Amniotic epithelial cell (primary cell): ENCODE data around the gene MKRN2OS.

ENCODE experiments used
- DNase-seq: peaks from one replicate; pipeline ENCODE4 v3.0.0-alpha.2; 2010; ENCODE audit warnings: low read depth

The MKRN2OS gene

GRCh38 chr3:12545473-12545791, at the start of gene MKRN2OS:
TSS of gene MKRN2OS (minus strand) at chr3:12545499. CDS start at chr3:12545464, 35 bp downstream.
- no peak for DNase-seq

- no peak for DNase-seq
These were observed 48.2 kb upstream of the MKRN2OS start for GRCh38 chr3:12593473-12593872.

GRCh38 chr3:12591997-12592715, 46.9 kb upstream of the MKRN2OS start:
- DNase-seq: peak; percentile 70

GRCh38 chr3:12591456-12591855, 46.2 kb upstream of the MKRN2OS start:
- no peak for DNase-seq

- no peak for DNase-seq
These were observed 44.8 kb upstream of the MKRN2OS start for GRCh38 chr3:12590096-12590495.

GRCh38 chr3:12588039-12589009, 43.0 kb upstream of the MKRN2OS start:
- peak; percentile 27 for DNase-seq

GRCh38 chr3:12586403-12586802, 41.1 kb upstream of the MKRN2OS start:
- no peak for DNase-seq

GRCh38 chr3:12585970-12586369, 40.7 kb upstream of the MKRN2OS start:
- DNase-seq: no peak

- no peak for DNase-seq
These were observed 39.9 kb upstream of the MKRN2OS start for GRCh38 chr3:12585181-12585580.

- DNase-seq: no peak
These were observed 38.8 kb upstream of the MKRN2OS start for GRCh38 chr3:12584083-12584482.

- DNase-seq: no peak
These were observed 38.0 kb upstream of the MKRN2OS start for GRCh38 chr3:12583280-12583679.

GRCh38 chr3:12582730-12583129, 37.4 kb upstream of the MKRN2OS start:
- no peak for DNase-seq

GRCh38 chr3:12579905-12580304, 34.6 kb upstream of the MKRN2OS start:
- peak; percentile 78 for DNase-seq

GRCh38 chr3:12579456-12579855, 34.2 kb upstream of the MKRN2OS start:
- DNase-seq: no peak

GRCh38 chr3:12578742-12579141, 33.4 kb upstream of the MKRN2OS start:
- DNase-seq: no peak

- no peak for DNase-seq
These were observed 32.1 kb upstream of the MKRN2OS start for GRCh38 chr3:12577379-12577778.

GRCh38 chr3:12574661-12575060, 29.4 kb upstream of the MKRN2OS start:
- DNase-seq: no peak

- DNase-seq: peak; percentile 26
These were observed 28.8 kb upstream of the MKRN2OS start for GRCh38 chr3:12574131-12574530.

GRCh38 chr3:12571986-12572385, 26.7 kb upstream of the MKRN2OS start:
- no peak for DNase-seq

- DNase-seq: no peak
These were observed 24.5 kb upstream of the MKRN2OS start for GRCh38 chr3:12569836-12570235.

- no peak for DNase-seq
These were observed 23.4 kb upstream of the MKRN2OS start for GRCh38 chr3:12568747-12569146.

GRCh38 chr3:12566976-12567375, 21.7 kb upstream of the MKRN2OS start:
- no peak for DNase-seq

- DNase-seq: no peak
These were observed 17.2 kb upstream of the MKRN2OS start for GRCh38 chr3:12562451-12562850.
